Astrocyte of the spinal cord (primary cell): ENCODE data around the gene SAYSD1.

Experiments
- DNase-seq: peaks from one replicate; pipeline ENCODE4 v3.0.0; 2011; ENCODE audit warnings: low read depth, low spot score
- H3K4me3 ChIP-seq: 2 replicates; pipeline ENCODE4 v1.5.1; 2011; ENCODE audit warnings: low read depth, mild to moderate bottlenecking, low read length, moderate library complexity
- in situ Hi-C: cut with HindIII; loops from 2 replicates; pipeline ENCODE4 v1.10.0; 2017; ENCODE audit warnings: low sequenced_read_pairs
- TF ChIP-seq, protein P1 (sequence below): IDR thresholded peaks from 2 replicates; pipeline ENCODE4 v1.5.1; 2012; ENCODE audit warnings: low read depth, mild to moderate bottlenecking, low read length, inconsistent platforms

SAYSD1 gene

DNA sequence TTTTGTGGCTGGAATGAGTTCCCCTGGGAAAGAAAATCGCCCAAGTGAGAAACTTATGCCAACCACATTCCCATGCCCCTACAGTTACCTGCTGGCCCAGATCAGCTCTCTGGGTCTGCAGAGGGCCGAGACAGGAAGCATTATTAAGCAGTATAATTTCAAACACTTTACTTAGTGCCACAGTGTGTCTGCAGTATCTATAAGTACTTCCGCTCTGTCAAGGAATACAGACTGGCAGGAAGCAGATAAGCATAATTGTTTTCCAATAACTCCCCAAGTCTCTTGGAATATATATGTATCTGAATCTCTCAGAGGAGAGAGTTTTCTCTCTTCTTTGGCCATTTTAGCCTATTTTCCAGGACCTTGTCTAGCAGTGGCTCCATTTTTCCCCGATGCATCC, 24.9 kb downstream of the SAYSD1 start:
- H3K4me3 ChIP-seq: no peak overlapping the region
- TF ChIP-seq, protein P1, sequence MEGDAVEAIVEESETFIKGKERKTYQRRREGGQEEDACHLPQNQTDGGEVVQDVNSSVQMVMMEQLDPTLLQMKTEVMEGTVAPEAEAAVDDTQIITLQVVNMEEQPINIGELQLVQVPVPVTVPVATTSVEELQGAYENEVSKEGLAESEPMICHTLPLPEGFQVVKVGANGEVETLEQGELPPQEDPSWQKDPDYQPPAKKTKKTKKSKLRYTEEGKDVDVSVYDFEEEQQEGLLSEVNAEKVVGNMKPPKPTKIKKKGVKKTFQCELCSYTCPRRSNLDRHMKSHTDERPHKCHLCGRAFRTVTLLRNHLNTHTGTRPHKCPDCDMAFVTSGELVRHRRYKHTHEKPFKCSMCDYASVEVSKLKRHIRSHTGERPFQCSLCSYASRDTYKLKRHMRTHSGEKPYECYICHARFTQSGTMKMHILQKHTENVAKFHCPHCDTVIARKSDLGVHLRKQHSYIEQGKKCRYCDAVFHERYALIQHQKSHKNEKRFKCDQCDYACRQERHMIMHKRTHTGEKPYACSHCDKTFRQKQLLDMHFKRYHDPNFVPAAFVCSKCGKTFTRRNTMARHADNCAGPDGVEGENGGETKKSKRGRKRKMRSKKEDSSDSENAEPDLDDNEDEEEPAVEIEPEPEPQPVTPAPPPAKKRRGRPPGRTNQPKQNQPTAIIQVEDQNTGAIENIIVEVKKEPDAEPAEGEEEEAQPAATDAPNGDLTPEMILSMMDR: no peak
- in situ Hi-C loops: no loop called here
- no peak for DNase-seq

DNA sequence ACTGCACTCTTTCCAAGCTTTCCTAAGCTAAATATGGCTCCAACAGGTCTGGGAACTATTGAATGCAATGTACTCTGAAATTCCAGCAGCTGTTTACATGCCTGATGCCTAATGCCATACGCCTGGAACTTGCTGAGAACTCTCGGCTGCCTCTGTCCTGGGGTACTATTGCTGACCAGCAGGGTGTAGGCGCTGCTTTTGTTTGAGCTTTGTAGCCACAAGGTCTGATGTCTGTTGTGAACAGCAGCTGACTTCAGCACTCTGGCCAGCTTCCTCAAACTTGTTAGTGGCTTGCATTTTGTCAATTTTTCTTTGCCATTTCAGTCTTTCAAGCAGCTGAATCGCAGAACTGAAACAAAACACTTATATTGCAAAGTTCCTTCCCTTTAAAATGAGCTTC, 26.7 kb downstream of the SAYSD1 start:
- peak; percentile 42 for DNase-seq
- TF ChIP-seq, protein P1: peak; percentile 46
- no peak overlapping the region for H3K4me3 ChIP-seq
- in situ Hi-C loops: no loop called here

DNA sequence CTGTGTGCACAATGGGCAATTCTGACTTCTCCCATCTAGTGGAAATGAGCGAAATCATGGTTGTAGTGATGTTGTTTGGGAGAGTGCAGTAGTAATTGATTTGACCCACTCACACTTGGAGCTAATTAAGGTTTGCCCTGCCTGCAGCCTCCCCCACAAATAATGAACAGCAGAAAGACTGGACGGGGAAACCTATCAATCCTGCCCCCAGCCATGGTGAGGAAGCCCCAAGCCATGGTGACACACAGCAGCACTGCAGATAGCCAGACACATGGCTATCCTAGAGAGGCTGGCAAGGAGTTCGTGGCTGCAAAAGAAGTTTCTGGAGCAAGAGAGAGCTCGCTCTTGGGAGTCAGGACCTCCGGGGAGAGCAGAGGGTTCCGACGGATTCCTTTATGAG, 27.8 kb downstream of the SAYSD1 start:
- in situ Hi-C loops: no loop called here

DNA sequence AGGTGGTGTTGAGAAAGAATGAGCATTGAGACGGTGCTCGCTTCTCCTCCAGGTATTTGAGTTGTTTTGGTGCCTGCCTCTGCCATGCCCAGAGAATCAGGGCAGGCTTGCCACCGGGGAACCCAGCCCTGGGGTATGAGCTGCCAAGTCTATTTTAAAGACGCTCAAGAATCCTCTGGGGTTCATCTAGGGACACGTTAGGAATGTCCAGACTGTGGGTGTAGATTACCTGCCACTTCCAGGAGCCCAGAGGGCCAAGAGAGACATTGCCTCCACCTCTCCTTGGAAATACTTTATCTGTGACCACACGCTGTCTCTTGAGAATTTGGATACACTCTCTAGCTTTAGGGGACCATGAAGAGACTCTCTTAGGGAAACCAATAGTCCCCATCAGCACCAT, 28.3 kb downstream of the SAYSD1 start:
- in situ Hi-C loops: no loop called here
- H3K4me3 ChIP-seq: no peak overlapping the region
- no peak for DNase-seq
- TF ChIP-seq, protein P1: no peak

More for the DNA sequence above, 27.8 kb downstream of the SAYSD1 start:
- H3K4me3 ChIP-seq: no peak overlapping the region
- no peak for DNase-seq
- TF ChIP-seq, protein P1: no peak

DNA sequence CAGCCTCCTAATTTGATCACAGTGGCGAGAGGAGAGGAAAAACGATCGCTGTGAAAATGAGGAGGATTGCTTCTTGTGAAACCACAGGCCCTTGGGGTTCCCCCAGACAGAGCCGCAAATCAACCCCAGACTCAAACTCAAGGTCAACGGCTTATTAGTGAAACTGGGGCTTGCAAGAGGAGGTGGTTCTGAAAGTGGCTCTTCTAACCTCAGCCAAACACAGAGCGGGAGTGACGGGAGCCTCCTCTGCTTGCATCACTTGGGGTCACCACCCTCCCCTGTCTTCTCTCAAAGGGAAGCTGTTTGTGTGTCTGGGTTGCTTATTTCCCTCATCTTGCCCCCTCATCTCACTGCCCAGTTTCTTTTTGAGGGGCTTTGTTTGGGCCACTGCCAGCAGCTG, 28.7 kb downstream of the SAYSD1 start:
- in situ Hi-C loops: no loop called here
- TF ChIP-seq, protein P1: no peak
- no peak for DNase-seq
- H3K4me3 ChIP-seq: no peak overlapping the region

DNA sequence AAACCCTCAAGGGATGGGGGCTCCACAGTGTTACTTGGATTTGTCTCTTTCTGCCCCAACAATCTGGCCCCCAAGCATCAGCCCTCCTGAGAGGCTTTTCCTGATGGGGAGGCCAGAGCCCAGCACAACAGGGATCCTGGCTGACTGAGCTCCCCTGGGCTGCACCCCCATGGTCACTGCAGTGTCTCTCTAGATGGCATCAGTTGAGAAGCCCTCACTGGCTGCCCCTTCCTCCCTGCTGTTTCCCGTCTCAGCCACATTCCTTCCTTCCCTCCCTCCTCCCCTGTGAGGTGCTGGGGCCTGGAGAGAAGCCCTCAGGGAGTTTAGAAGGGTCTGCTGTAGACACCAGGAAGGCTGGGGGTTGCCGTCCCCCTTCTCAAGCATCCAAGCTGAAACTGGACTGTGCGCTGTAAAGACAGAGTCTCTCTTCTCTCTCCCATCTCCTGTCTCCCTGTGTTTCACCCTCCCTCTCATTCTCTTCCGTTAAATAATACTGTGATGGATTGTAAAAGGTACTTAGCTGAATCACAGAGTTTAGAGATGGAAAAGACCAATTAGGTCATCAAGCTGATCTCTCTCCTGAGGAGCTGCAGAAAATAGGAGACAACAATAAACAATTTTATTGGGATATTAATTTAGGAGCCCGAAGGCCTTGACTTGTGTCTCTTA, 29.7 kb downstream of the SAYSD1 start:
- DNase-seq: no peak
- in situ Hi-C loops: no loop called here
- TF ChIP-seq, protein P1: no peak
- H3K4me3 ChIP-seq: no peak overlapping the region
